Measurements from ENCODE around the gene DUS2.
"Not testable (repeated sequence)": the region's sequence is repeated elsewhere in the genome, so short reads cannot be mapped to it uniquely, and the experiment has no call there.

Gene DUS2

DNA sequence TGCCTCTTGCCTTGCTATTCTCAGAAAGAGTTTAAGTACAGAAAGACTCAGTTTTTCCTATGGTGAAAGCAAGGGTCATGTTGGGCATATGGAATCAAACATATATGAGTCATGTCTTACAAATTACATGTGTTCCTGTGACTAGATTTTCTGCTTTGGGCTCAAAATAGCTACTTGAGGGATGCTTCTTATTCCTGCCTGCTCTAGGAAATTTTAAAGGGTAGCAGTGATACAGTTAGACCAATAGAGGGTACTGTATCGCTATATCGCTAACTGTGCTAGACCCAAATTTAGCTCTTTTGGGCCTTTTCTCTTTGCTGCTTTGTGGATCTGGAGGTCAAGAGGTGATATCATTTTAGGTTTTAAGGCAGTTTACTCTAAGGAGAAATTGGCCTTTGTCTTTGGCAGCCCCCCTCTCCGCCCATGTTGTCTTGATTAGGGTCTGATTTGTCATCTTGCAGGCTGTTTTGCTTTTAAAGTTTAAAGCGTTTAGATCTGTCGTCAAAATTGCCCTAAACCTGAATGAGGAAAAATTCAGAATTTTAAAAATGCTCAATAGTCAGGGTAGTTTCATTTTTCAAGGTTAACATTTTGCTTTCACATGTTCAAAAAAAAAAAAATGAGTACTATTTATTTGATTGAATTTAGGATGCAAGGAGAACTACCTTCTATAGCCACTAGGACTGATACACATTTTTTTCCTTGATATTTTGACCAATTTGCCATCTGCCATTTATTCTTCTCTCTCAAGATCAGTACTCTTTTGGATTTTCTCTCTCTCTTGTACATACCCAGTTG, 70.9 kb downstream of the DUS2 start:
- DNase-seq = no peak

DNA sequence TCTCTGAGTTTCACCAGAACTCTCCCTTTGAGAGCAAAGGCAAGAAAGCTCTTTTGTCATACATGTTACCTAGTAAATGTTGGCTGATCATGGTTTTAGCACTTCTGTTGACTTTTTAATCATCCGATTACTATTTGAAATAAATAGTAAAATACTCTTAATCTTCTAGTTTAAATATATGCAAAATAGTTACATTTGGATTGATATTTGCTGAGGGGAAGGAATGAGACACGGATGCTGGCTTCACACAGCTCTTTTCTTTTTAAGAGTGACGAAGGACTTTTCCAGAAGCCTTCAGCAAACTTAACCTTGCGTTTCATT, 71.5 kb downstream of the DUS2 start:
- DNase-seq = no peak

DNA sequence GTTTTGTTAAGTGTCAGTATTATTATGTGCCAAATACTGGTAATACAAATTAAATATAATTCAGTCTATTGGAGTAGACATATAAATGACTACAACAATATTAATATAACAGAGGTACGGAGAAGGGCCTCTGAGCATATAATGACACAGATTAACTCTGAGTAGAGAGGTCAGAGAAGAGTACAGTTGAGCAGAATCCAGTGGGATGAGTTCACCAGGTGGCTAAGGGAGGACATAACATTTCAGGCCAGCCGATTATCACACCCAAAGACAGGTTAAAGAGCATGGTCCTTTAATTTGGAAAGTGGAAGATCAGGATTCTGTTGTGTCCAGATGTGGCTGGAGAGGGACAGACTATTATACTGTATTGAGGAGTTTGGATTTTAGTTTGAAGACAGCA, 73.4 kb downstream of the DUS2 start:
- no peak for DNase-seq

DNA sequence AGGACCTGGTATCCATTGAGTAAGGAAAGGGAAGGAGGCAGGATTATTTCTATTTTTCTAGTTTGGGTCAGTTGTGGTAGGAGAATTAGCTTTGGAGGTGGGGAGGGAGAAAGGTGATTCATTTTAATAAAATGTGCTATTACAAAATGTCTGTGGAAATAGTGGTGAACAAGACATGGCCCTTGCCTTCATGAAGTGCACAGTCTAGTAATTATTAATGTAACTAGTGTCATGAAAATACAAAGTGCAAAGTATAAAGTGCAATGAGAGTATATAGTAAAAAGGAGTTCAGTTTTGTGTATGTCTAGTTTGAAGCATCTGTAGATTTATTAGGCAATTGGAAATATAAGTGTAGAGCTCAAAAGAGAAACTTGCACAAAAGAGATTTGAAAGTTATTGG, 74.0 kb downstream of the DUS2 start:
- no peak for DNase-seq

DNA sequence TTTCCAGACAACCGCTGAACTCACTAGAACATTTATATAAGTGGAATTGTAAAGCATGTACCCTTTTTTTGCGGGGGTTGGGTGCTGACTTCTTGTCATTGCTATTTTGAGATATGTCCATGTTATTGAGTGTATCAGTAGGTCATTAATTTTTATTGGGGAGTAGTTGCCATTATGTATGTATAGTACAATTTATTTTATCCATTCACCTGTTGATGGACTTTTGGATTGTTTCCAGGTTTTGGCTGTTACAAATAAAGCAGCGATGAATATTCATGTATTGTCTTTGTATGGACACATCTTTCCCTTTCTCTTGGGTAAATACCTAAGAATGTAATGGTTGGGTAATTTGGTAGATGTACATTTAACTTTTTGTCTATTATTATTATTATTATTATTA, 74.8 kb downstream of the DUS2 start:
- no peak for DNase-seq

DNA sequence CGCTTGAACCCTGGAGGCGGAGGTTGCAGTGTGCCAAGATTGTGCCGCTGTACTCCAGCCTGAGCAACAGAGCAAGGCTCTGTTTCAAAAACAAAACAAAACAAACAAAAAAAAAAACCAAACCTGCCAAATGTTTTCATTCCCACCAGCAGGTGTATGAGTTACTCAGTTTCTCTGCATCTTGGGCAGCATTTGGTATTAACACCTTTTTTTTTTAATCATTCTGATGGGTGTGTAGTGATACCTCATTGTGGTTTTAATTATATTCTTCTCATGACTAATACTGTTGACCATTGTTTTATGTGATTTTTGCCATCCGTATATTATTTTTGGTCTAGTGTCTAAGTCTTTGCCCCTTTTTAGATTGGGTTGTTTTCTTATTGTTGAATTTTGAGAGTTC, 77.4 kb downstream of the DUS2 start:
- DNase-seq = no peak

DNA sequence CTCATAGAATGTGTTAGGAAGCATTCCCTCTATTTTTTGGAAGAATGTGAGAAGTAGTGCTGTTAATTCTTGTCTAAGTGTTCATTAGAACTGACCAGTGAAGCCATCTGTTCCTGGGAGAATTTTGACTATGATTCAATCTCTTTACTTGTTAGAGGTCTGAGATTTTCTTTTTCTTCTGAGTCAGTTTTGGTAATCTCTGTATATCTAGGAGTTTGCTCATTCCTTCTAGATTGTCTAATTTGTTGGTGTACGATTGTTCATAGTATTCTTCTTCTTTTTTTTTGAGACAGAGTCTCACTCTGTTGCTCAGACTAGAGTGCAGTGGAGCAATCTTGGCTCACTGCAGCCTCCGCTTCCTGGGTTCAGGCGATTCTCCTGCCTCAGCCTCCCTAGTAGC, 82.5 kb downstream of the DUS2 start:
- no peak for DNase-seq

DNA sequence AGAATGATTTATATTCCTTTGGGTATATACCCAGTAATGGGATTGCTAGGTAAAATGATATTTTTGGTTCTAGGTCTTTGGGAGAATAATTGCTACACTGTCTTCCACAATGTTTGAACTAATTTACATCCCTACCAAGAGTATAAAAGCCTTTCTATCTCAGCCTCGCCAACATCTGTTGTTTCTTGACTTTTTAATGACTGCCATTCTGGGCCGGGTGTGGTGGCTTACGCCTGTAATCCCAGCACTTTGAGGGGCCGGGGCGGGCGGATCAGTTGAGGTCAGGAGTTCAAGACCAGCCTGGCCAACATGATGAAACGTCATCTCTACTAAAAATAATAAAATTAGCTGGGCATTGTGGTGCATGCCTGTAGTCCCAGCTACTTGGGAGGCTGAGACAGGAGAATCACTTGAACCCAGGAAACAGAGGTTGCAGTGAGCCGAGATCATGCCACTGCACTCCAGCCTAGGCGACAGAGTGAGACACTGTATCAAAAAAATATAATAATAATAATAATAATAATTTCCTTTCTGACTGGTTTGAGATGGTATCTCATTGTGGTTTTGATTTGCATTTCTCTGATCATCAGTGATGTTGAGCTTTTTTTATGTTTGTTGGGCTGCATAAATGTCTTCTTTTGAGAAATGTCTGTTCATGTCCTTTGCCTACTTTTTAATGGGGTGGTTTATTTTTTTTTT, 84.3 kb downstream of the DUS2 start:
- DNase-seq = not testable (repeated sequence)

DNA sequence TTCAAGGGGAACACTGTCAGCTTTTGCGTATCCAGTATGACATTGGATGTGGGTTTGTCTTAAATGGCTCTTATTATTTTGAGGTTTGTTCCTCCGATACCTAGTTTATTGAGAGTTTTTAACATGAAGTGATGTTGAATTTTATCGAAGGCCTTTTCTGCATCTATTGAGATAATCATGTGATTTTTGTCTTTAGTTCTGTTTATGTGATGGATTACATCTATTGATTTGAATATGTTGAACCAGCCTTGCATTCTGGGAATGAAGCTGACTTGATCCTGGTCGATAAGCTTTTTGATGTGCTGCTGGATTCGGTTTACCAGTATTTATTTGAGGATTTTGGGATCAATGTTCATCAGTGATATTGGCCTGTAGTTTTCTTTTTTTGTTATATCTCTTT, 86.1 kb downstream of the DUS2 start:
- not testable (repeated sequence) for DNase-seq

DNA sequence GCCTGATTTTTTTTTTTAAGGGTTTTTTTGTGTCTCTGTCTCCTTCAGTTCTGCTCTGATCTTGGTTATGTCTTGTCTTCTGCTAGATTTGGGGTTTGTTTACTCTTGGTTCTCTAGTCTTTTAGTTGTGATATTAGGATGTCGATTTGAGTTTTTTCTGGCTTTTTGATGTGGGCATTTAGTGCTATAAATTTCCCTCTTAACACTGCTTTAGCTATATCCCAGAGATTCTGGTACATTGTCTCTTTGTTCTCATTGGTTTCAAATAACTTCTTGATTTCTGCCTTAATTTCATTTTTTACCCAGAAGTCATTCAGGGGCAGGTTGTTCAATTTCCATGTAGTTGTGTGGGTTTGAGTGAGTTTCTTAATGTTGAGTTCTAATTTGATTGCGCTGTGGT, 87.5 kb downstream of the DUS2 start:
- not testable (repeated sequence) for DNase-seq

DNA sequence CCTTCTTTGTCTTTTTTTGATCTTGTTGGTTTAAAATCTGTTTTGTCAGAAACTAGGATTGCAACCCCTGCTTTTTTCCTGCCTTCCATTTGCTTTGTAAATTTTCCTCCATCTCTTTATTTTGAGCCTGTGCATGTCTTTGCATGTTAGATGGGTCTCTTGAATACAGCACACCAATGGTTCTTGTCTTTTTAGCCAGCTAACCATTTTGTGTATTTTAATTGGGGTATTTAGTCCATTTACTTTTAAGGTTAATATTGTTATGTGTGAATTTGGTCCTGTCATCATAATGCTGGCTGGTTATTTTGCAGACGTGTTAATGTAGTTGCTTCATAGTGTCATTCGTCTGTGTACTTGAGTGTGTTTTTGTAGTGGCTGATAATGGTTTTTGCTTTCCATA, 88.3 kb downstream of the DUS2 start:
- DNase-seq = no peak

DNA sequence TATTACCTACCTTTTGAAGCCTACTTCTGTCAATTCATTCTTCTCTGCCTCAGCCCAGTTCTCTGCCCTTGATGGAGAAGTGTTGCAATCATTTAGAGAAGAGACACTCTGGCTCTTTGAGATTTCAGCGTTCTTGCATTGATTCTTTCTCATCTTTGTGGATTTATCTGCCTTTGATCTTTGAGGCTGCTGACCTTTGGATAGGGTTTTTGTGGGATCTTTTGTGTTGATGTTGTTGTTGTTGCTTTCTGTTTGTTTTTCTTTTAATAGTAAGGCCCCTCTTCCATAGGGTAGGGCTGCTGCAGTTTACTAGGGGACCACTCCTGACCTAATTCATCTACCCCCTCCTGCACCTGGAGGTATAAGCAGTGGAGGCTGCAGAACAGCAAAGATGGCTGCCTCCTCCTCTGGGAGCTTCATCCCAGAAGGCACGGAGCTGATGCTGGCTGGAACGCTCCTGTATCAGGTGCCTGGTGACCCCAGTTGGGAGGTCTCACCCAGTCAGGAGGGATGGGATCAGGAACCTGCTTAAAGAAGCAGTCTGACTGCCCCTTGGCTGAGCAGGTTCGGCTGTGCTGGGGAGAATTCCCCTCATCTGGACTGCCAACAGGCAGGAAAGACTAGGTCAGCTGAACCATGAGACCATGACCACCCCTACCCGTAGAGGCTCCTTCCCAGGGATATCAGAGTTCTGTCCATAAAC, 90.1 kb downstream of the DUS2 start:
- no peak for DNase-seq

DNA sequence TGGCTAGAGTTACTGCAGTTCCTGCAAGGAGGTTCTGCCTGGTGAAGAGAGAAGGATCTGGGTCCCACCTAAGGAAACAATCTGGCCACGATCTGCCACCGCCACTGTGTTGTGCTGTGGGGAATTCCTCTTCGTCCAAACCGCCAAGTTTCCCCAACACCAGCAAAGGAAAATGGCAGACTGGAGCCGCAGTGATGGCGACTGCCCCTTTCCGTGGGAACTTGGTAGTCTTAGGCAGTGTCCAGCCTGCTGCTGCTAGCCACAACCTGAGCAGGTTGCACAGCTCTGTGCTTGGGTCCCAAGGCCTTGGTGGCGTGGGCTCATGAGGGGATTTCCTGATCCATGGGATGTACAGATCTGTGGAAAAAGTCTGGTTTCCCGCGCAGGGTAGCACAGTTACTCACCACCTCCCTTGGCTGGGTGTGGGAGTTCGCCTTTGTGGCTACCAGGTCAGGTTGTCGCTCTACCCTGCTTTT, 90.7 kb downstream of the DUS2 start:
- no peak for DNase-seq

DNA sequence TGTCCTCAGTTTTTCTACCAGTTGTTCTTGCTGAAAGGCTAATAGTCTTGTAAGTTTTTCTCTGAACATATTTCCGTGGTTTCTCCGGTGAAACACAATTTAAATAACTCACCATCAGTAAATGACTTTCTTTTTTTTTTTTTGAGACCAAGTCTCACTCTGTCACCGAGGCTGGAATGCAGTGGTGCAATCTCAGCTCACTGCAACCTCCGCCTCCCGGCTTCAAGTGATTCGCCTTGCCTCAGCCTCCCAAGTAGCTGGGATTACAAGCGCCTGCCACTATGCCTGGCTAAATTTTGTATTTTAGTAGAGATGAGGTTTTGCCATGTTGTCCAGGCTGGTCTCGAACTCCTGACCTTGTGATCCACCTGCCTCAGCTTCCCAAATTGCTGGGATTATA, 91.9 kb downstream of the DUS2 start:
- not testable (repeated sequence) for DNase-seq

DNA sequence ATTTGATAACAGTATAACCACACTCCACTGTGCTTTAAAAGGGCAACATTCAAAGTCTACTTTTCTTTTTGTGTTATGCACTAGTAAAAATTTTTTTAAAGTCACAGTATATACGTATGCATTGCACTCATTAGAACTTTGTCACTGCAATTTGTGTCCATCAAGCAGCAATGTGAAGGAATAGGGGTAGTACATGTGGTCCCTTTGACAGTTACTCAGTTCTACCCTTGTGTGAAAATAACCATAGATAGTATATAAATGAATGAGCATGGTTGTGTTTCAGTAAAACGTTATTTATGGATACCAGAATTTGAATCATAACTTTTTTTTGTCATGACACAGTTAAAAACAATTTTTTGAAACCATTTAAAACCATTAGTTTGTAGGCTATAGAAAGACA, 92.8 kb downstream of the DUS2 start:
- no peak for DNase-seq

DNA sequence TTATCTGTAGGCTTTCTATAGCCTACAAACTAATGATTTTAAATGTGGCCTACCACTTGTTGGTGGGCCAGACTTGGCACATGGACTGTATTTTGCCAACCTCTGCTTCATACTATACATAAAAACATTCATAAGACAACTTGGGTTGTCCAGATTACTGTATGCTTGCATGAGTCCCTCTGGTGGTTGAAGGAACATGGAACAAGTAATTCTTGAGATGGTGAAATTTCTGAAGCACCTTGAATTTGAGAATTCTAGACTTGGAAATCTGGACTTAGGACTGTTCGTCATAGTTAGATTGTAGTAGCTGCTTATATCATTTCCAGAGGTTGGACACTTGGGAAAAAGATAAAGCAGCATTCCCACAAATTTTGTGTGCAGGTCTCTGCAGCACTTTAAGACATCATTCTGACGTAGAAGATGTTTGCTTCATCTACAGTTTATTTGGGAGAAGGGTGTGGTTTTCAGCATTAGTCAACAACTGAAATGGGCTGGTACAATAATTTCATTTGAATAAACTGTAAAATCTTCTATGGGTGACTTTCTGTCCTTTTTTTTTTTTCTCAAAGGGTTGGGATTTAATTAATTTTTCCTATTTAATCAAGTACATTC, 93.3 kb downstream of the DUS2 start:
- DNase-seq = no peak

DNA sequence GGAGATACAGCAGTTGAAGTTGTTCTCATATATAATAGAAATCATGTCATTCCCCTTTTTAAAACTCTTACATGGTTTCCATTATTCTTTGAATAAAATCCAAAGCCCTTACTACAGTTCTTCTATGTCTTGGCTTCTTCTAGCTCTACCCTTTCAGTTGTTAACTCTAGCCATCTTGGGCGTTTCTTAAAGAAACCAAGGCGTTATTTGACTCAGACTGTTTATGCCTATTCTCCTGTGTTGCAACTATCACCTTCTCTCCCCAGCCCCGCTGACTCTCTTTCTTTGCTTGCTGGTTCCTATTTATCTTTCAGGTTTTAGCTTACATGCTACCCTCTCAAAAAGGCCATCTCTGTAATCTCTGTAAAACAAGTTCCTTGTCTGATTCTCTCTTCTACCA, 94.8 kb downstream of the DUS2 start:
- DNase-seq = no peak

DNA sequence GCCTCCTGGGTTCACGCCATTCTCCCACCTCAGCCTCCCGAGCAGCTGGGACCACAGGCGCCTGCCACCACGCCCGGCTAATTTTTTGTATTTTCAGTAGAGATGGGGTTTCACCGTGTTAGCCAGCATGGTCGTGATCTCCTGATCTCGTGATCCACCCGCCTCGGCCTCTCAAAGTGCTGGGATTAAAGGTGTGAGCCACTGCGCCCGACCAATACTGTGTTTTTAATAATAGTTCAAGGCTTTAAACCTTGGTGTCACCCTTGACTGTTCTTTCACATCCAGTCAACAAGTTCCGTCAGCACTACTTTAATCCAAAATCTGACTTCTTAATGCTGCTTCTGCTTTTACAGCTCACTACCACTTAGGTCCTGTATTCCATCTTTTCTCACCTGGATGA, 95.9 kb downstream of the DUS2 start:
- DNase-seq = not testable (repeated sequence)

DNA sequence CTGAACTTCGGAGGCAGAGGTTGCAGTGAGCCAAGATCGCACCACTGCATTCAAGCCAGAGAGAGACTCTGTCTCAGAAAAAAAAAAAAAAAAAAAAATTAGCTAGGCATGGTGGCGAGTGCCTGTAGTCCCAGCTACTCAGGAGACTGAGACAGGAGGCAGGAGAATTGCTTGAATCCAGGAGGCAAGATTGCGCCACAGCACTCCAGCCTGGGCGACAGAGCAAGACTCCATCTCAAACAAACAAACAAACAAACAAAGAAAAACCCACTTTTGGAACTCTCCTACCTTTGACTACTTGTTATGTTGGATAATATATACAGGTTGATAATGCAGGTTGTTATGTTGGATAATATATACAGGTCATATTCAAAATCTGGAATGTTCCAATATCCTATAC, 97.4 kb downstream of the DUS2 start:
- DNase-seq = not testable (repeated sequence)

DNA sequence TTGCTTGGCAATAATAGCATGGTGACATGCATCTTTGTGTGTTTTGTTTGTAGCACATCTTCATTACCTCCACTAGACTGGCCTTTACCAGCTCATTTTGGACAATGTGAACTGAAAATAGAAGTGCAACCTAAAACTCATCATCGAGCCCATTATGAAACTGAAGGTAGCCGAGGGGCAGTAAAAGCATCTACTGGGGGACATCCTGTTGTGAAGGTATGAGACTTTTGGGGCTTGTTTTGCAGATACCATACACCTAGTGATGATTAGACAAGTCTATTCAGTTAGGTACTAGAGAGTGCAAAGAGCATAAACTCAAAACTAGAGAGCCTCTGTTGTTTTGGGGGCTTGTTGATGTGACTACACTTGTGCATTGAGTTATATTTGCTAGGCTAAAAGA, 103.3 kb downstream of the DUS2 start:
- DNase-seq = no peak

DNA sequence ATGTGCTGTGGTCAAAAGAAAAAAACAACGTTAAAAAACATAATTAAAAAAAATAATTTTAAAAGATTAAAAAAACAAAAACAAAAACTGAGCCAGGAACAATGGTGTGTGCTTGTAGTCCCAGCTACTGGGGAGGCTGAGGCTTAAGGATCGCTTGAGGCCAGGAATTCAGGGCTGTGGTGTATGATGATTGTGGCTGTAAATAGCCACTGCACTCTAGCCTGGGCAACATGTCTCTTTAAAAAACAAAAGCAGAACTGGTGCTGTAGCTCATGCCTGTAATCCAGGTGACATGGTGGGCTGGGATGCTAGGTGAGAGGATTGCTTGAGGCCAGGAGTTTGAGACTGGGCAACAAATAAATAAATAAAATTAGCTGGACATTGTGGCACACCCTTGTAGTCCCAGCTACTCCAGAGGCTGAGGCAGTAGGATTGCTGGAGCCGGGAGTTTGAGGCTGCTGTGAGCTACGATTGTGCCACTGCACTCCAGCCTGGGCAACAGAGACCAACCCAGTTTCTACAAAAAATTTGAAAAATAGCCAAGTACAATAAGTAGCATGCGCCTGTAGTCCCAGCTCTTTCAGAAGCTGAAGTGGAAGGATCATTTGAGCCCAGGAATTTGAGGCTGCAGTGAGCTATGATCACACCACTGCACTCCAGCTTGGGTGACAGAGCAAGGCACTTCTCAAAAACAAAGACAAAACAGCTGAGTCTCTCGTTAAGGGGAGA, 105.7 kb downstream of the DUS2 start:
- no peak for DNase-seq
